Activated CD4-positive, alpha-beta T cell treated with anti-CD3 and anti-CD28 coated beads, Interleukin-2, Interleukin-6, amounts not matched to agents 100 ng/mL and 50 ng/mL, durations not matched to agents 16 hours and 8 hours (primary cell): ENCODE measurements around the gene FAM222B.
"Not testable (repeated sequence)": the region's sequence is repeated elsewhere in the genome, so short reads cannot be mapped to it uniquely, and the experiment has no call there.

Source experiments
- DNase-seq: peaks from one replicate; pipeline ENCODE4 v3.0.0-alpha.2; 2020

FAM222B gene

GRCh38 chr17:28867276-28867675, 24.7 kb upstream of the FAM222B start:
- DNase-seq = no peak

- DNase-seq = peak; percentile 17
Observed at GRCh38 chr17:28865946-28866752, 23.6 kb upstream of the FAM222B start.

GRCh38 chr17:28864991-28865849, 22.6 kb upstream of the FAM222B start:
- DNase-seq = no peak

- DNase-seq = no peak
Observed at GRCh38 chr17:28863953-28864352, 21.4 kb upstream of the FAM222B start.

GRCh38 chr17:28862561-28862960, 20.0 kb upstream of the FAM222B start:
- no peak for DNase-seq

GRCh38 chr17:28861393-28862203, 19.0 kb upstream of the FAM222B start:
- no peak for DNase-seq

GRCh38 chr17:28860363-28860808, 17.8 kb upstream of the FAM222B start:
- DNase-seq = no peak

- DNase-seq = no peak
Observed at GRCh38 chr17:28858801-28859355, 16.3 kb upstream of the FAM222B start.

- no peak for DNase-seq
Observed at GRCh38 chr17:28857905-28858800, 15.6 kb upstream of the FAM222B start.

GRCh38 chr17:28856028-28856574, 13.5 kb upstream of the FAM222B start:
- no peak for DNase-seq

- DNase-seq = no peak
Observed at GRCh38 chr17:28855336-28855679, 12.7 kb upstream of the FAM222B start.

- peak; percentile 91 for DNase-seq
Observed at GRCh38 chr17:28854457-28855335, 12.1 kb upstream of the FAM222B start, which contains the start of gene ERAL1. Gene ERAL1 (plus strand): TSS chr17:28855016. CDS start chr17:28855035, 19 bp downstream.

GRCh38 chr17:28853295-28853694, 10.7 kb upstream of the FAM222B start:
- DNase-seq = no peak

- no peak for DNase-seq
Observed at GRCh38 chr17:28849281-28849680, 6.7 kb upstream of the FAM222B start.

GRCh38 chr17:28848667-28849066, 6.1 kb upstream of the FAM222B start:
- peak; percentile 69 for DNase-seq

- DNase-seq = not testable (repeated sequence)
Observed at GRCh38 chr17:28846699-28847098, 4.1 kb upstream of the FAM222B start.

- no peak for DNase-seq
Observed at GRCh38 chr17:28846231-28846630, 3.6 kb upstream of the FAM222B start.

GRCh38 chr17:28843816-28844148, 1.2 kb upstream of the FAM222B start:
- DNase-seq = no peak

- DNase-seq = no peak
Observed at GRCh38 chr17:28841901-28842281, 699 bp downstream of the FAM222B start.

- no peak for DNase-seq
Observed at GRCh38 chr17:28839221-28839620, 3.4 kb downstream of the FAM222B start.
